H1 (cell line): ENCODE results near the gene RNF144A. TPM values are rescaled to one million over a fixed set of nuclear protein-coding genes. Genes with fewer than 3 reads are reported as not detected.

Experiments used
- polyA plus RNA-seq, 7 experiments: library from polyadenylated mRNA; depleted of rRNA in 3 of 7; stranded (reverse) in 5 of 7; unstranded in 2 of 7; fragments of >200 nt in 5 of 7; fragments of 200-250 nt in 2 of 7; gene quantifications; 1 replicate in 5 of 7; 2 replicates in 1 of 7; 4 replicates in 1 of 7; pipeline versions ENCODE4 v1.2.1 to v1.2.3, GENCODE V29; 2011 to 2013; ENCODE audit warnings: missing spikeins in 2 of 7, mixed read lengths in 2 of 7
- total RNA-seq: library from RNA; stranded (reverse); fragmentation: NEBNext Ultra II Directional; extraction: Animal tissue kit (Norgen Biotek cat#: 25700); gene quantifications from 2 replicates; pipeline ENCODE4 v1.2.1, GENCODE V29; 2021
- TF ChIP-seq, protein P1 (sequence below): fragments of 300-600 bp; sonication (generic); IDR thresholded peaks from 2 replicates; pipeline ENCODE4 v1.7.1; 2012; ENCODE audit warnings: low read length, moderate library complexity, mild to moderate bottlenecking, inconsistent platforms; ENCODE audit not compliant: insufficient replicate concordance

Gene RNF144A
- total and polyA plus RNA-seq, 2 of the 8 experiments (the other 6 are each of a cell fraction or from before 2014, with no cell fraction given), result 14.0 to 15.0 TPM

DNA sequence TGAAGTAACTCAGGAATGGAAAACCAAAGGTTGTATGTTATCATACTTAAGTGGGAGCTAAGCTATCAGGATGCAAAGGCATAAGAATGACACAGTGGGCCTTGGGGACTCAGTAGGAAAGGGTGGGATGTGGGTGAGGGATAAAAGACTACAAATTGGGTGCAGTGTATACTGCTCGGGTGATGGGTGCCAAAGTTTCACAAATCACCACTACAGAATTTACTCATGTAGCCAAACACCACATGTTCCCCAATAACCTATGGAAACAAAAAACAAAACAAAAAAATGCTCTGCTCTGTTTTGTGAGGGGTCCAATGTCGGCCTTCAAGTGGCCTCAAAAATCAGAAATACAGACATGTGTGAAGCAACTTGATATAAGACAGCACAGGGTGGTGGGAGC is 8.9 kb upstream of the RNF144A start (continued):
- TF ChIP-seq, protein P1, sequence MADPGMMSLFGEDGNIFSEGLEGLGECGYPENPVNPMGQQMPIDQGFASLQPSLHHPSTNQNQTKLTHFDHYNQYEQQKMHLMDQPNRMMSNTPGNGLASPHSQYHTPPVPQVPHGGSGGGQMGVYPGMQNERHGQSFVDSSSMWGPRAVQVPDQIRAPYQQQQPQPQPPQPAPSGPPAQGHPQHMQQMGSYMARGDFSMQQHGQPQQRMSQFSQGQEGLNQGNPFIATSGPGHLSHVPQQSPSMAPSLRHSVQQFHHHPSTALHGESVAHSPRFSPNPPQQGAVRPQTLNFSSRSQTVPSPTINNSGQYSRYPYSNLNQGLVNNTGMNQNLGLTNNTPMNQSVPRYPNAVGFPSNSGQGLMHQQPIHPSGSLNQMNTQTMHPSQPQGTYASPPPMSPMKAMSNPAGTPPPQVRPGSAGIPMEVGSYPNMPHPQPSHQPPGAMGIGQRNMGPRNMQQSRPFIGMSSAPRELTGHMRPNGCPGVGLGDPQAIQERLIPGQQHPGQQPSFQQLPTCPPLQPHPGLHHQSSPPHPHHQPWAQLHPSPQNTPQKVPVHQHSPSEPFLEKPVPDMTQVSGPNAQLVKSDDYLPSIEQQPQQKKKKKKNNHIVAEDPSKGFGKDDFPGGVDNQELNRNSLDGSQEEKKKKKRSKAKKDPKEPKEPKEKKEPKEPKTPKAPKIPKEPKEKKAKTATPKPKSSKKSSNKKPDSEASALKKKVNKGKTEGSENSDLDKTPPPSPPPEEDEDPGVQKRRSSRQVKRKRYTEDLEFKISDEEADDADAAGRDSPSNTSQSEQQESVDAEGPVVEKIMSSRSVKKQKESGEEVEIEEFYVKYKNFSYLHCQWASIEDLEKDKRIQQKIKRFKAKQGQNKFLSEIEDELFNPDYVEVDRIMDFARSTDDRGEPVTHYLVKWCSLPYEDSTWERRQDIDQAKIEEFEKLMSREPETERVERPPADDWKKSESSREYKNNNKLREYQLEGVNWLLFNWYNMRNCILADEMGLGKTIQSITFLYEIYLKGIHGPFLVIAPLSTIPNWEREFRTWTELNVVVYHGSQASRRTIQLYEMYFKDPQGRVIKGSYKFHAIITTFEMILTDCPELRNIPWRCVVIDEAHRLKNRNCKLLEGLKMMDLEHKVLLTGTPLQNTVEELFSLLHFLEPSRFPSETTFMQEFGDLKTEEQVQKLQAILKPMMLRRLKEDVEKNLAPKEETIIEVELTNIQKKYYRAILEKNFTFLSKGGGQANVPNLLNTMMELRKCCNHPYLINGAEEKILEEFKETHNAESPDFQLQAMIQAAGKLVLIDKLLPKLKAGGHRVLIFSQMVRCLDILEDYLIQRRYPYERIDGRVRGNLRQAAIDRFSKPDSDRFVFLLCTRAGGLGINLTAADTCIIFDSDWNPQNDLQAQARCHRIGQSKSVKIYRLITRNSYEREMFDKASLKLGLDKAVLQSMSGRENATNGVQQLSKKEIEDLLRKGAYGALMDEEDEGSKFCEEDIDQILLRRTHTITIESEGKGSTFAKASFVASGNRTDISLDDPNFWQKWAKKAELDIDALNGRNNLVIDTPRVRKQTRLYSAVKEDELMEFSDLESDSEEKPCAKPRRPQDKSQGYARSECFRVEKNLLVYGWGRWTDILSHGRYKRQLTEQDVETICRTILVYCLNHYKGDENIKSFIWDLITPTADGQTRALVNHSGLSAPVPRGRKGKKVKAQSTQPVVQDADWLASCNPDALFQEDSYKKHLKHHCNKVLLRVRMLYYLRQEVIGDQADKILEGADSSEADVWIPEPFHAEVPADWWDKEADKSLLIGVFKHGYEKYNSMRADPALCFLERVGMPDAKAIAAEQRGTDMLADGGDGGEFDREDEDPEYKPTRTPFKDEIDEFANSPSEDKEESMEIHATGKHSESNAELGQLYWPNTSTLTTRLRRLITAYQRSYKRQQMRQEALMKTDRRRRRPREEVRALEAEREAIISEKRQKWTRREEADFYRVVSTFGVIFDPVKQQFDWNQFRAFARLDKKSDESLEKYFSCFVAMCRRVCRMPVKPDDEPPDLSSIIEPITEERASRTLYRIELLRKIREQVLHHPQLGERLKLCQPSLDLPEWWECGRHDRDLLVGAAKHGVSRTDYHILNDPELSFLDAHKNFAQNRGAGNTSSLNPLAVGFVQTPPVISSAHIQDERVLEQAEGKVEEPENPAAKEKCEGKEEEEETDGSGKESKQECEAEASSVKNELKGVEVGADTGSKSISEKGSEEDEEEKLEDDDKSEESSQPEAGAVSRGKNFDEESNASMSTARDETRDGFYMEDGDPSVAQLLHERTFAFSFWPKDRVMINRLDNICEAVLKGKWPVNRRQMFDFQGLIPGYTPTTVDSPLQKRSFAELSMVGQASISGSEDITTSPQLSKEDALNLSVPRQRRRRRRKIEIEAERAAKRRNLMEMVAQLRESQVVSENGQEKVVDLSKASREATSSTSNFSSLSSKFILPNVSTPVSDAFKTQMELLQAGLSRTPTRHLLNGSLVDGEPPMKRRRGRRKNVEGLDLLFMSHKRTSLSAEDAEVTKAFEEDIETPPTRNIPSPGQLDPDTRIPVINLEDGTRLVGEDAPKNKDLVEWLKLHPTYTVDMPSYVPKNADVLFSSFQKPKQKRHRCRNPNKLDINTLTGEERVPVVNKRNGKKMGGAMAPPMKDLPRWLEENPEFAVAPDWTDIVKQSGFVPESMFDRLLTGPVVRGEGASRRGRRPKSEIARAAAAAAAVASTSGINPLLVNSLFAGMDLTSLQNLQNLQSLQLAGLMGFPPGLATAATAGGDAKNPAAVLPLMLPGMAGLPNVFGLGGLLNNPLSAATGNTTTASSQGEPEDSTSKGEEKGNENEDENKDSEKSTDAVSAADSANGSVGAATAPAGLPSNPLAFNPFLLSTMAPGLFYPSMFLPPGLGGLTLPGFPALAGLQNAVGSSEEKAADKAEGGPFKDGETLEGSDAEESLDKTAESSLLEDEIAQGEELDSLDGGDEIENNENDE, result no peak
